OCI-LY3 (cell line): ENCODE measurements around the gene COG8.

Experiments used
- H2AFZ ChIP-seq: fragments of 200-600, 300-600 bp; shearing (Covaris generic); 2 replicates; pipeline ENCODE4 v1.6.0; 2014; ENCODE audit warnings: antibody characterized with exemption, low read depth, low read length
- H3K27ac ChIP-seq: fragments of 200-600, 300-600 bp; sonication (generic); 2 replicates; pipeline ENCODE4 v1.5.1; 2014; ENCODE audit warnings: mild to moderate bottlenecking, low read length, moderate library complexity, mixed read lengths
- H3K27me3 ChIP-seq: fragments of 200-600, 300-600 bp; sonication (generic); 2 replicates; pipeline ENCODE4 v1.6.1; 2014; ENCODE audit warnings: low read depth, low read length, mixed read lengths
- H3K36me3 ChIP-seq: fragments of 200-600, 300-600 bp; sonication (generic); replicated peaks from 2 replicates; pipeline ENCODE3; 2014; ENCODE audit warnings: low read depth, low read length, mixed read lengths
- H3K4me1 ChIP-seq: fragments of 300-600, 200-600 bp; sonication (generic); 2 replicates; pipeline ENCODE4 v1.6.1; 2014; ENCODE audit warnings: low read length, mixed read lengths
- H3K4me2 ChIP-seq: fragments of 200-600, 300-600 bp; sonication (generic); 2 replicates; pipeline ENCODE4 v1.6.1; 2014; ENCODE audit warnings: low read length, mixed read lengths
- H3K4me3 ChIP-seq: fragments of 300-600, 200-600 bp; sonication (generic); 2 replicates; pipeline ENCODE4 v1.5.1; 2014; ENCODE audit warnings: antibody characterized with exemption, mild to moderate bottlenecking, low read length, moderate library complexity
- H3K79me2 ChIP-seq: fragments of 300-600, 200-600 bp; shearing (Covaris generic); 2 replicates; pipeline ENCODE4 v1.6.1; 2014; ENCODE audit warnings: mild to moderate bottlenecking, low read length, mixed read lengths
- H3K9ac ChIP-seq: fragments of 300-600, 200-600 bp; shearing (Covaris generic); 2 replicates; pipeline ENCODE4 v1.6.0; 2014; ENCODE audit warnings: mild to moderate bottlenecking, low read length, moderate library complexity
- H3K9me3 ChIP-seq: fragments of 200-600, 300-600 bp; shearing (Covaris generic); 2 replicates; pipeline ENCODE4 v1.6.1; 2014; ENCODE audit warnings: low read length, mixed read lengths; ENCODE audit not compliant: insufficient read depth
- H4K20me1 ChIP-seq: fragments of 200-600, 300-600 bp; sonication (generic); 2 replicates; pipeline ENCODE4 v1.6.1; 2016; ENCODE audit warnings: low read length, mixed read lengths; ENCODE audit not compliant: insufficient read depth
- CTCF ChIP-seq: fragments of 200-600, 300-600 bp; sonication (generic); IDR thresholded peaks from 2 replicates; pipeline ENCODE4 v1.5.1; 2014; ENCODE audit warnings: antibody characterized with exemption, low read length, low read depth
- EZH2phosphoT487 ChIP-seq: fragments of 200-600 bp; shearing (Covaris generic); IDR thresholded peaks from 2 replicates; pipeline ENCODE4 v1.6.1; 2018; ENCODE audit warnings: antibody characterized with exemption, mixed run types, low read depth

Gene COG8, protein sequence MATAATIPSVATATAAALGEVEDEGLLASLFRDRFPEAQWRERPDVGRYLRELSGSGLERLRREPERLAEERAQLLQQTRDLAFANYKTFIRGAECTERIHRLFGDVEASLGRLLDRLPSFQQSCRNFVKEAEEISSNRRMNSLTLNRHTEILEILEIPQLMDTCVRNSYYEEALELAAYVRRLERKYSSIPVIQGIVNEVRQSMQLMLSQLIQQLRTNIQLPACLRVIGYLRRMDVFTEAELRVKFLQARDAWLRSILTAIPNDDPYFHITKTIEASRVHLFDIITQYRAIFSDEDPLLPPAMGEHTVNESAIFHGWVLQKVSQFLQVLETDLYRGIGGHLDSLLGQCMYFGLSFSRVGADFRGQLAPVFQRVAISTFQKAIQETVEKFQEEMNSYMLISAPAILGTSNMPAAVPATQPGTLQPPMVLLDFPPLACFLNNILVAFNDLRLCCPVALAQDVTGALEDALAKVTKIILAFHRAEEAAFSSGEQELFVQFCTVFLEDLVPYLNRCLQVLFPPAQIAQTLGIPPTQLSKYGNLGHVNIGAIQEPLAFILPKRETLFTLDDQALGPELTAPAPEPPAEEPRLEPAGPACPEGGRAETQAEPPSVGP

DNA sequence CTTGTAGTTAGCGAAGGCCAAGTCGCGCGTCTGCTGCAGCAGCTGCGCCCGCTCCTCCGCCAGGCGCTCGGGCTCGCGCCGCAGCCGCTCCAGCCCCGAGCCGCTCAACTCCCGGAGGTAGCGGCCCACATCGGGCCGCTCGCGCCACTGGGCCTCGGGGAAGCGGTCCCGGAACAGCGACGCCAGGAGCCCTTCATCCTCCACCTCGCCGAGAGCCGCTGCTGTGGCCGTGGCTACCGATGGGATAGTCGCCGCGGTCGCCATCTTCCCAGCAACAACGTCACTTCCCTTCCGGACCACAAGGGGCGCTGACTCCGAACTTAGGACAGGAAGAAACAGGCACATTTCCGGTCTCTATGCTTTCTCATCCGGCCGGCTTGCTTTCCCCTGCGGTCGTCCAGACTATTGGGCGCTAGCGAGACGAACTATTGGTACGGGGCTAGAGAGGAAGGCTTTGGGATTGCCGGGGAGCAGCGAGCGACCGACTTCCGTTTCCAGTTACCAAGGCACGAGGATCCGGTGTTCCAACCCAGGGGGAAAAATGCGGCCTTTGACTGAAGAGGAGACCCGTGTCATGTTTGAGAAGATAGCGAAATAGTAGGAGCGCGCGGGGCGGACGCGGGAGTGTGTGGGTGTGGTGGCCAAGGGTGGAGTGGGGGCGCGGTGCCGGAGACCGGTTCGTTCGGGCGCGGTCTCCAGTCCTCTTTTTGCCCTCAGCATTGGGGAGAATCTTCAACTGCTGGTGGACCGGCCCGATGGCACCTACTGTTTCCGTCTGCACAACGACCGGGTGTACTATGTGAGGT lies at the start of gene COG8, which contains the start of gene NIP7:
Gene COG8 (minus strand): TSS at position 276 of the 806 bp plus-strand sequence. CDS start 12 bp downstream, at position 264.
Gene NIP7 (plus strand): TSS at position 484 of the 806 bp plus-strand sequence. CDS start 58 bp downstream, at position 542.
- TF ChIP-seq CTCF (peak; percentile 54), EZH2phosphoT487 (no peak)
- no peaks in the 10 kb centered on the region for H4K20me1 ChIP-seq
- H3K4me3 ChIP-seq = peak within 1 kb of the TSS; percentile 85
- peaks cover 16% of the 10 kb centered on the region for H3K4me1 ChIP-seq
- H3K79me2 ChIP-seq = peaks cover 62% of the 10 kb centered on the region
- H3K27ac ChIP-seq = peak within 1 kb of the TSS; percentile 75
- peak within 1 kb of the TSS; percentile 98 for H3K4me2 ChIP-seq
- H3K36me3 ChIP-seq = peaks cover 33% of the 10 kb centered on the region
- peak within 1 kb of the TSS; percentile 77 for H2AFZ ChIP-seq
- no peaks in the 10 kb centered on the region for H3K9me3 ChIP-seq
- H3K27me3 ChIP-seq = no peaks in the 10 kb centered on the region
- peak within 1 kb of the TSS; percentile 90 for H3K9ac ChIP-seq

GRCh38 chr16:69386596-69386995 lies 47.2 kb upstream of the COG8 start:
- H3K27me3 ChIP-seq = no peaks in the 10 kb centered on the region
- H4K20me1 ChIP-seq = 0 out of 2 replicates have a peak, but pooled peaks cover 3% of the 10 kb centered on the region
- H3K9ac ChIP-seq = no peak overlapping the region
- H3K9me3 ChIP-seq = no peaks in the 10 kb centered on the region
- H3K4me1 ChIP-seq = peaks cover 24% of the 10 kb centered on the region
- 0 out of 2 replicates have a peak overlapping the region, but pooled peaks have one; percentile 94 for H3K4me3 ChIP-seq
- peak overlapping the region; percentile 49; the same call in 1 of the 2 replicates for H3K4me2 ChIP-seq
- peaks cover 42% of the 10 kb centered on the region for H3K79me2 ChIP-seq
- H3K36me3 ChIP-seq = peaks cover 27% of the 10 kb centered on the region
- TF ChIP-seq EZH2phosphoT487 (no peak), CTCF (no peak)
- no peak overlapping the region; the same call in 1 of the 2 replicates for H2AFZ ChIP-seq
- no peak overlapping the region for H3K27ac ChIP-seq

DNA sequence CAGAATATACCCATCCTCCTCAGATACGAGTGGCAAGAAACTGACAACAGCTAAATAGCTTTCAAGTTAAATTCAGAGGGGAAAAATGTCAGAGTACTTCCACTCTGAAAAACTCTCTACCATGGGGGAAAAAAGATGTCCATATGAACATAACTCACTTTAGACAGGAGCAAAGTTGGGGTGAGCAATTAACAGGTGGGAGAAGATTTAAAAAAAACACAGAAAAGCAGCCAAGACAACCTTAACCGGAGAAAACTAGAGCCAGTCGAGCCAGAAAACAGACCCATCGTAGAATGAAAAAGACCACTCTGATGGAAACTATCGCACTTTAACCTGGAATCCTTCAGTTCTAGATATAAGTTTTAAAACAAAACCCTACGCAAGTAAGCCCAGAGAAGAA lies 45.6 kb upstream of the COG8 start:
- peak overlapping the region; percentile 14; the same call in 1 of the 2 replicates for H2AFZ ChIP-seq
- peaks cover 52% of the 10 kb centered on the region for H3K79me2 ChIP-seq
- no peaks in the 10 kb centered on the region for H3K9me3 ChIP-seq
- 0 out of 2 replicates have a peak, but pooled peaks cover 3% of the 10 kb centered on the region for H4K20me1 ChIP-seq
- H3K4me1 ChIP-seq = peaks cover 31% of the 10 kb centered on the region
- no peaks in the 10 kb centered on the region for H3K27me3 ChIP-seq
- peak overlapping the region; percentile 90 for H3K9ac ChIP-seq
- peak overlapping the region; percentile 94 for H3K4me3 ChIP-seq
- peak overlapping the region; percentile 91 for H3K4me2 ChIP-seq
- H3K27ac ChIP-seq = peak overlapping the region; percentile 54
- H3K36me3 ChIP-seq = peaks cover 35% of the 10 kb centered on the region
- TF ChIP-seq CTCF (no peak), EZH2phosphoT487 (no peak)
